Neutrophil (primary cell): ENCODE data around the gene RNF144A.

Source experiments
- H3K27ac ChIP-seq: fragments of 200-600 bp; sonication (generic); 2 replicates; pipeline ENCODE4 v1.5.1; 2016; ENCODE audit warnings: mild to moderate bottlenecking, moderate library complexity
- H3K27me3 ChIP-seq: fragments of 200-600 bp; sonication (generic); 2 replicates; pipeline ENCODE4 v1.6.0; 2016; ENCODE audit warnings: mild to moderate bottlenecking
- H3K36me3 ChIP-seq: fragments of 200-600 bp; sonication (generic); 2 replicates; pipeline ENCODE4 v1.5.1; 2017
- H3K4me1 ChIP-seq, 2 experiments: fragments of 200-600 bp in 1 of 2; sonication (generic) in 1 of 2; 1 replicate in 1 of 2; 2 replicates in 1 of 2; pipeline versions ENCODE4 v1.5.1 to v1.6.1; 2013 to 2016; ENCODE audit warnings: low read depth in 1 of 2, low read length in 1 of 2, mild to moderate bottlenecking in 1 of 2, moderate library complexity in 1 of 2; ENCODE audit not compliant: control insufficient read depth in 1 of 2, insufficient read depth in 1 of 2
- H3K4me3 ChIP-seq, 2 experiments: fragments of 200-600 bp in 1 of 2; sonication (generic) in 1 of 2; 1 replicate in 1 of 2; 2 replicates in 1 of 2; pipeline ENCODE4 v1.5.1; 2013 to 2016; ENCODE audit warnings: low read depth in 1 of 2, low read length in 1 of 2, mild to moderate bottlenecking in 1 of 2, moderate library complexity in 1 of 2
- H3K9me3 ChIP-seq: fragments of 200-600 bp; sonication (generic); 2 replicates; pipeline ENCODE4 v1.5.1; 2016
- TF ChIP-seq, protein P1 (sequence below): fragments of 200-600 bp; sonication (generic); IDR thresholded peaks from 2 replicates; pipeline ENCODE4 v1.5.1; 2016; ENCODE audit warnings: antibody characterized with exemption

Gene RNF144A

DNA sequence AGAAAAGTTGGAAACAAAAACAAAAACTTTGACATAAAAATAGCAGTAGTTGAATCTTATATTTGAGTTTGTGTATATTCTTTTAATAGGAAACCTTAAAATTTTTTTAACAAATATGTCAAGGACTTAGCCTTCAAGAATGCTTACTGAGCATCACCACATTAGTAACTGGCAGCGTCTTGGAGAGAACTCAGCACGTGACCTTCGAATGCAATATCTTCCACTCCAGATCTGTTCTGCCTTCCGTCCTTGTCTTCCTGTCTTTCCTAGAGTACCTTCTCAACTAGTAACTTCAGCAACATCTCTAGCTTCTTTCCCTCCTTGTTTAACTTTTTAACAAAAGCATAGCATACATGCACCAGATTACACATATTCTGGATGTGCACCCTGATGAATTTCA is 38.7 kb upstream of the RNF144A start:
- peak overlapping the region; percentile 19 to 49 for H3K4me3 ChIP-seq
- H3K36me3 ChIP-seq, result no peaks in the 10 kb centered on the region
- H3K27ac ChIP-seq, result no peak overlapping the region
- peaks cover 5% of the 10 kb centered on the region for H3K27me3 ChIP-seq
- peaks cover 18 to 20% of the 10 kb centered on the region in 2 experiments for H3K4me1 ChIP-seq
- TF ChIP-seq, protein P1, sequence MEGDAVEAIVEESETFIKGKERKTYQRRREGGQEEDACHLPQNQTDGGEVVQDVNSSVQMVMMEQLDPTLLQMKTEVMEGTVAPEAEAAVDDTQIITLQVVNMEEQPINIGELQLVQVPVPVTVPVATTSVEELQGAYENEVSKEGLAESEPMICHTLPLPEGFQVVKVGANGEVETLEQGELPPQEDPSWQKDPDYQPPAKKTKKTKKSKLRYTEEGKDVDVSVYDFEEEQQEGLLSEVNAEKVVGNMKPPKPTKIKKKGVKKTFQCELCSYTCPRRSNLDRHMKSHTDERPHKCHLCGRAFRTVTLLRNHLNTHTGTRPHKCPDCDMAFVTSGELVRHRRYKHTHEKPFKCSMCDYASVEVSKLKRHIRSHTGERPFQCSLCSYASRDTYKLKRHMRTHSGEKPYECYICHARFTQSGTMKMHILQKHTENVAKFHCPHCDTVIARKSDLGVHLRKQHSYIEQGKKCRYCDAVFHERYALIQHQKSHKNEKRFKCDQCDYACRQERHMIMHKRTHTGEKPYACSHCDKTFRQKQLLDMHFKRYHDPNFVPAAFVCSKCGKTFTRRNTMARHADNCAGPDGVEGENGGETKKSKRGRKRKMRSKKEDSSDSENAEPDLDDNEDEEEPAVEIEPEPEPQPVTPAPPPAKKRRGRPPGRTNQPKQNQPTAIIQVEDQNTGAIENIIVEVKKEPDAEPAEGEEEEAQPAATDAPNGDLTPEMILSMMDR, result no peak
- no peaks in the 10 kb centered on the region for H3K9me3 ChIP-seq

DNA sequence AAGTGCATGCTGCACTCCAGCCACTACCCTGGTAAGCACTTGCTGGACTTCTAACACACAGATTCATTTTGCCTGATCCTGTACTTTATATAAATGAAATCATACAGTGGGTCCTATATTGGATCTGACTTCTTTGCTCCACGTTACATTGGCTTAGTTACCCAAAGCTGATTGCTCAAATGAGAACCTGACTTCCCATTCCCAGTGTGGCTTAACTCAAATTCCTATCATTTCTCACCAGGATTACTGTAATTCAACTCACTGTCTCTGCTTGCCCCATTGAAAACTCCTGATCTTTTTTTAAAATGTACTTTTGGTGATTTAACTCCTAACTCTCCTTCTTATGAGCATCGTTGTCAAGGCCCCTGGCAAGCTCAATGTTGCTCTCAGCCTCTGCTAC is 38.2 kb upstream of the RNF144A start:
- Histone ChIP-seq H3K4me3 (peak overlapping the region; percentile 16 to 19), H3K9me3 (no peaks in the 10 kb centered on the region), H3K36me3 (no peaks in the 10 kb centered on the region), H3K27me3 (peaks cover 5% of the 10 kb centered on the region), H3K4me1 (peaks cover 18 to 20% of the 10 kb centered on the region in 2 experiments), H3K27ac (no peak overlapping the region)
- TF ChIP-seq, protein P1, result no peak

DNA sequence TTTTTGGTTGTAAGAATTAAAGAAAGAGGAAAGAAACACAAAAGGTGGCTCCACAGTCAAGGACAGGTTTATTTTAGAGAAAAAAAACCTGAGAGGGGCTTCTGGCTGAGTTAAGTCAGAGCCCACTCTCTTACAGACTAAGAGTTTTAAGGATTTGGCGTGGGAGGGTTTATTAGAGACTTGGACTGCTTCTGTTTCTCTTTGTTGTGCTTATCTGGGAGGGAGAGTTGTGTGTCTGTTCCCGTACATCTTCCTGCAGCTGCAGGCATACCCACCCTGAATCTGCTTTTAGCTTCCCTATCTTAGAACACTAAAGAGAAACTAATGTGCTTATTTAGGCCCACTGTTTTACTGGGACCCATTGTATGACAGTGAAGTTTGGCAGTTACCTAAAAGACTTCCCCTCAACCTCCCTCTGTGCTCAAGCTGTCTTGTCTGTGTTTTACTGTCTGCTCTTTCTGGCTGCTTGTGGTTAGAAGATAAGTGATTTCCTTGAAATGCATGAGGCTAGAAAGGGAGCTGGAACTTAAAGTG is 36.9 kb upstream of the RNF144A start:
- H3K36me3 ChIP-seq, result no peaks in the 10 kb centered on the region
- H3K27me3 ChIP-seq, result peaks cover 5% of the 10 kb centered on the region
- H3K4me3 ChIP-seq, result no peak overlapping the region
- H3K4me1 ChIP-seq, result peaks cover 18 to 20% of the 10 kb centered on the region in 2 experiments
- TF ChIP-seq, protein P1, result no peak
- no peaks in the 10 kb centered on the region for H3K9me3 ChIP-seq
- H3K27ac ChIP-seq, result no peak overlapping the region

DNA sequence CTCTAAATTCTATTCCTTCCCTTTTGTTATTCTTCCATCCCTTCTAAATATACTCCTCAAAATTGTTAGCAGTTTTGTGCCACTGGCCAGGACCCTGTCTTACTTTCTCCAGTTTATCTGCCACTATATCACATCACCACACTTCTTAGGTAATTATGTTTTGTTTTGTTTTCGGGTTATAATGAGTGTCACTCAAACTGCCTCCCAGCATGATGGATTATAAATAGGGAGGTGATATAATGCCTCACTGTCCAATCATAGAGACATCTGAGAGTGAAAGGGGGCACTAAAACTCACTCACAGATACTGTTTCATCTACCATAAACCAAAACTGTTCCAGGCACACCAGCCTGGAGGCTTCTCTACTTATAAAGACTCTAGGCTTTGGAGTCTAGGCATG is 36.2 kb upstream of the RNF144A start:
- TF ChIP-seq, protein P1, result no peak
- Histone ChIP-seq H3K4me3 (no peak overlapping the region), H3K27me3 (peaks cover 5% of the 10 kb centered on the region), H3K9me3 (no peaks in the 10 kb centered on the region), H3K27ac (no peak overlapping the region), H3K36me3 (no peaks in the 10 kb centered on the region), H3K4me1 (peaks cover 18 to 20% of the 10 kb centered on the region in 2 experiments)

DNA sequence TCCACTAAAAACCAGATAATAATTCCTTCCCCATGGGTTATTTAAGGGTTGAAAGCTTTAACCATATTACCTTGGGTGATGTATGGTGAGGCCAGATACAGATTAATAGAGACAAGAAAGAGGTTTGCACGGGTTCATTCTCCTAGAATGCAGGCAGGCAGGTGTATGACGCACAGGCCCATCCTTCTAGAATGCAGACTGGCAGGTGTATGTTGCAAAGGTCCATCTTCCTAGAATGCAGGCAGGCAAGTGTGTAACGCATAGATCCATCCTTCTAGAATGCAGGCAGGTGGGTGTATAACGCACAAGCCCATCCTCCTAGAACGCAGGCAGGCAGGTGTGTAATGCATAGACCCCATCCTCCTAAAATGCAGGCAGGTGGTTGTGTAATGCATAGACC is 35.7 kb upstream of the RNF144A start:
- no peaks in the 10 kb centered on the region for H3K36me3 ChIP-seq
- H3K4me1 ChIP-seq, result peaks cover 15 to 18% of the 10 kb centered on the region in 2 experiments
- peaks cover 5% of the 10 kb centered on the region for H3K27me3 ChIP-seq
- no peak overlapping the region for H3K27ac ChIP-seq
- no peak overlapping the region for H3K4me3 ChIP-seq
- TF ChIP-seq, protein P1, result no peak
- no peaks in the 10 kb centered on the region for H3K9me3 ChIP-seq
